ENCODE results near the gene TUBB2A. TPM values are rescaled to one million over a fixed set of nuclear protein-coding genes. Genes with fewer than 3 reads are reported as not detected.

Gene TUBB2A
- total and polyA plus RNA-seq, 2 of the 13 experiments (the other 11 are each of a cell fraction or from before 2014, with no cell fraction given), result 35.3 to 106 TPM

DNA sequence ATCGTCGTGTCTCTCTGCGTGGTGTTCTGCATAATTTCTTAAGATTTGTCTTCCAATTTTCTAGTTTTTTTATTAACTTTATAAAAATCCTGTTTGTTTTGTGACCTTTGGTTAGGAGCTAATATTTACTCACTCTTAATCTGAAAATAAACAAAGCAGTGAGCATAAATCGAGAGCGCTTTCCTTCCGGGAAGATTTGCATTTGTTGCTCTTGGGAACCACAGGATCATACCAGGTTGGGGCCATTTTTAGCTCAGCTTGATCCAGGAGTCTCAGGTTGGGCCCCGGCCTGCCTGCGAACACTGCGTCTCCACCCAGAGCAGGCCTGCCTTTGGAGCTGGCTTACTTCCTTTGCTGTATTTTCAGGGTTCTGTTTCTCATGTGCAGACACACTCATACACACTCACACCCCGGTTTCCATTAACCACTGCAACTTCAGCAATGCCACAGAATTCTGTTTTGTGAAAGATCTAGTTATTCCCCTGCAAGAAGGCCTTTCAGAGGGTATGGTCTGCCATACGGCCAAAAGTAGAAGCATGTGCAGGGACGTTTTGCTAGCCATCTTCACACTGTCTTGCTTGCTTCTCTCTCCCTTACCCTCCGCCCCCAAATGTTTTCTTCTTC is 21.6 kb downstream of the TUBB2A start (continued):
- TF ChIP-seq ZNF678 (CRISPR knock-in tag; IDR thresholded peaks at IDR 0.05) (no peak), SP2 (CRISPR knock-in tag; IDR thresholded peaks at IDR 0.05) (no peak), KDM2A (CRISPR knock-in tag; IDR thresholded peaks at IDR 0.05; ENCODE audit: borderline replicate concordance, low read depth) (no peak), ZNF350 (CRISPR knock-in tag; IDR thresholded peaks at IDR 0.05; ENCODE audit: borderline replicate concordance, low read depth) (peak; percentile 82; the same call in 1 of the 2 replicates), RAD51 (IDR thresholded peaks at IDR 0.05; ENCODE audit: borderline replicate concordance) (no peak), ZBTB42 (CRISPR knock-in tag; IDR thresholded peaks at IDR 0.05) (no peak), ZNF670 (CRISPR knock-in tag; IDR thresholded peaks at IDR 0.05; ENCODE audit: borderline replicate concordance) (peak; percentile 40; the same call in 1 of the 2 replicates), ZNF737 (CRISPR knock-in tag; IDR thresholded peaks at IDR 0.05; ENCODE audit: borderline replicate concordance) (no peak), ZNF460 (CRISPR knock-in tag; IDR thresholded peaks at IDR 0.05; ENCODE audit: borderline replicate concordance) (no peak), KAT8 (CRISPR knock-in tag; IDR thresholded peaks at IDR 0.05) (peak; percentile 57), SP5 (CRISPR knock-in tag; IDR thresholded peaks at IDR 0.05; ENCODE audit: borderline replicate concordance, low read depth) (0 out of 2 replicates have a peak, but pooled peaks have one; percentile 35), MED1 (CRISPR knock-in tag; IDR thresholded peaks at IDR 0.05) (peak; percentile 90), FIP1L1 (IDR thresholded peaks at IDR 0.05; ENCODE audit: borderline replicate concordance, insufficient read depth, low read depth, low read length) (no peak), FOXA1 (IDR thresholded peaks at IDR 0.05) (peak; percentile 81), FOXA1 (CRISPR knock-in tag; IDR thresholded peaks at IDR 0.05) (peak; percentile 77), KLF13 (CRISPR knock-in tag; IDR thresholded peaks at IDR 0.05) (no peak), RXRA (CRISPR knock-in tag; IDR thresholded peaks at IDR 0.05) (0 out of 2 replicates have a peak, but pooled peaks have one; percentile 33)
- TF ChIP-seq, protein P1, sequence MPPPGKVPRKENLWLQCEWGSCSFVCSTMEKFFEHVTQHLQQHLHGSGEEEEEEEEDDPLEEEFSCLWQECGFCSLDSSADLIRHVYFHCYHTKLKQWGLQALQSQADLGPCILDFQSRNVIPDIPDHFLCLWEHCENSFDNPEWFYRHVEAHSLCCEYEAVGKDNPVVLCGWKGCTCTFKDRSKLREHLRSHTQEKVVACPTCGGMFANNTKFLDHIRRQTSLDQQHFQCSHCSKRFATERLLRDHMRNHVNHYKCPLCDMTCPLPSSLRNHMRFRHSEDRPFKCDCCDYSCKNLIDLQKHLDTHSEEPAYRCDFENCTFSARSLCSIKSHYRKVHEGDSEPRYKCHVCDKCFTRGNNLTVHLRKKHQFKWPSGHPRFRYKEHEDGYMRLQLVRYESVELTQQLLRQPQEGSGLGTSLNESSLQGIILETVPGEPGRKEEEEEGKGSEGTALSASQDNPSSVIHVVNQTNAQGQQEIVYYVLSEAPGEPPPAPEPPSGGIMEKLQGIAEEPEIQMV (CRISPR knock-in tag; IDR thresholded peaks at IDR 0.05; ENCODE audit: low read depth), result 0 out of 2 replicates have a peak, but pooled peaks have one; percentile 3
- TF ChIP-seq, protein P2, sequence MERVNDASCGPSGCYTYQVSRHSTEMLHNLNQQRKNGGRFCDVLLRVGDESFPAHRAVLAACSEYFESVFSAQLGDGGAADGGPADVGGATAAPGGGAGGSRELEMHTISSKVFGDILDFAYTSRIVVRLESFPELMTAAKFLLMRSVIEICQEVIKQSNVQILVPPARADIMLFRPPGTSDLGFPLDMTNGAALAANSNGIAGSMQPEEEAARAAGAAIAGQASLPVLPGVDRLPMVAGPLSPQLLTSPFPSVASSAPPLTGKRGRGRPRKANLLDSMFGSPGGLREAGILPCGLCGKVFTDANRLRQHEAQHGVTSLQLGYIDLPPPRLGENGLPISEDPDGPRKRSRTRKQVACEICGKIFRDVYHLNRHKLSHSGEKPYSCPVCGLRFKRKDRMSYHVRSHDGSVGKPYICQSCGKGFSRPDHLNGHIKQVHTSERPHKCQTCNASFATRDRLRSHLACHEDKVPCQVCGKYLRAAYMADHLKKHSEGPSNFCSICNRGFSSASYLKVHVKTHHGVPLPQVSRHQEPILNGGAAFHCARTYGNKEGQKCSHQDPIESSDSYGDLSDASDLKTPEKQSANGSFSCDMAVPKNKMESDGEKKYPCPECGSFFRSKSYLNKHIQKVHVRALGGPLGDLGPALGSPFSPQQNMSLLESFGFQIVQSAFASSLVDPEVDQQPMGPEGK (CRISPR knock-in tag; IDR thresholded peaks at IDR 0.05), result 0 out of 2 replicates have a peak, but pooled peaks have one; percentile 13
- TF ChIP-seq, protein P3, sequence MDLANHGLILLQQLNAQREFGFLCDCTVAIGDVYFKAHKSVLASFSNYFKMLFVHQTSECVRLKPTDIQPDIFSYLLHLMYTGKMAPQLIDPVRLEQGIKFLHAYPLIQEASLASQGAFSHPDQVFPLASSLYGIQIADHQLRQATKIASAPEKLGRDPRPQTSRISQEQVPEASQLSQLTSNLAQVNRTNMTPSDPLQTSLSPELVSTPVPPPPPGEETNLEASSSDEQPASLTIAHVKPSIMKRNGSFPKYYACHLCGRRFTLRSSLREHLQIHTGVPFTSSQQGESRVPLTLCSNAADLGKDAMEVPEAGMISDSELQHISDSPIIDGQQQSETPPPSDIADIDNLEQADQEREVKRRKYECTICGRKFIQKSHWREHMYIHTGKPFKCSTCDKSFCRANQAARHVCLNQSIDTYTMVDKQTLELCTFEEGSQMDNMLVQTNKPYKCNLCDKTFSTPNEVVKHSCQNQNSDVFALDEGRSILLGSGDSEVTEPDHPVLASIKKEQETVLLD (CRISPR knock-in tag; IDR thresholded peaks at IDR 0.05; ENCODE audit: low read depth), result no peak
- TF ChIP-seq, protein P4, sequence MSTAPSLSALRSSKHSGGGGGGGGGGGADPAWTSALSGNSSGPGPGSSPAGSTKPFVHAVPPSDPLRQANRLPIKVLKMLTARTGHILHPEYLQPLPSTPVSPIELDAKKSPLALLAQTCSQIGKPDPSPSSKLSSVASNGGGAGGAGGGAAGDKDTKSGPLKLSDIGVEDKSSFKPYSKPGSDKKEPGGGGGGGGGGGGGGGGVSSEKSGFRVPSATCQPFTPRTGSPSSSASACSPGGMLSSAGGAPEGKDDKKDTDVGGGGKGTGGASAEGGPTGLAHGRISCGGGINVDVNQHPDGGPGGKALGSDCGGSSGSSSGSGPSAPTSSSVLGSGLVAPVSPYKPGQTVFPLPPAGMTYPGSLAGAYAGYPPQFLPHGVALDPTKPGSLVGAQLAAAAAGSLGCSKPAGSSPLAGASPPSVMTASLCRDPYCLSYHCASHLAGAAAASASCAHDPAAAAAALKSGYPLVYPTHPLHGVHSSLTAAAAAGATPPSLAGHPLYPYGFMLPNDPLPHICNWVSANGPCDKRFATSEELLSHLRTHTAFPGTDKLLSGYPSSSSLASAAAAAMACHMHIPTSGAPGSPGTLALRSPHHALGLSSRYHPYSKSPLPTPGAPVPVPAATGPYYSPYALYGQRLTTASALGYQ (CRISPR knock-in tag; IDR thresholded peaks at IDR 0.05), result no peak
- TF ChIP-seq, protein P5, sequence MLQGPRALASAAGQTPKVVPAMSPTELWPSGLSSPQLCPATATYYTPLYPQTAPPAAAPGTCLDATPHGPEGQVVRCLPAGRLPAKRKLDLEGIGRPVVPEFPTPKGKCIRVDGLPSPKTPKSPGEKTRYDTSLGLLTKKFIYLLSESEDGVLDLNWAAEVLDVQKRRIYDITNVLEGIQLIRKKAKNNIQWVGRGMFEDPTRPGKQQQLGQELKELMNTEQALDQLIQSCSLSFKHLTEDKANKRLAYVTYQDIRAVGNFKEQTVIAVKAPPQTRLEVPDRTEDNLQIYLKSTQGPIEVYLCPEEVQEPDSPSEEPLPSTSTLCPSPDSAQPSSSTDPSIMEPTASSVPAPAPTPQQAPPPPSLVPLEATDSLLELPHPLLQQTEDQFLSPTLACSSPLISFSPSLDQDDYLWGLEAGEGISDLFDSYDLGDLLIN (CRISPR knock-in tag; IDR thresholded peaks at IDR 0.05; ENCODE audit: borderline replicate concordance), result no peak

Data from HepG2 (cell line).